ENCODE results near the gene AMPD3.

AMPD3 gene

GRCh38 chr11:10459029-10459970 lies 4.2 kb downstream of the AMPD3 start:
- Histone ChIP-seq H3K27me3 (ENCODE audit: control insufficient read depth, insufficient read depth, low read length, poor library complexity, severe bottlenecking) (no peaks in the 10 kb centered on the region), H3K4me1 (ENCODE audit: control insufficient read depth, insufficient read depth, low read length) (peaks cover 10% of the 10 kb centered on the region), H3K36me3 (ENCODE audit: control insufficient read depth, insufficient read depth, low read length) (no peaks in the 10 kb centered on the region), H3K27ac (ENCODE audit: insufficient read depth, low read depth, low read length, poor library complexity, severe bottlenecking) (no peak overlapping the region), H3K9me3 (ENCODE audit: control insufficient read depth, low read length) (no peaks in the 10 kb centered on the region), H3K4me3 (ENCODE audit: insufficient read depth, low read depth, low read length) (no peak overlapping the region)
- WGBS, 2 experiments = 81 to 83% methylated on average over 7 of the region's 7 CpGs

GRCh38 chr11:10460611-10461275 lies 5.7 kb downstream of the AMPD3 start:
- H3K4me1 ChIP-seq (ENCODE audit: control insufficient read depth, insufficient read depth, low read length) = peaks cover 7% of the 10 kb centered on the region
- no peaks in the 10 kb centered on the region for H3K9me3 ChIP-seq (ENCODE audit: control insufficient read depth, low read length)
- no peaks in the 10 kb centered on the region for H3K27me3 ChIP-seq (ENCODE audit: control insufficient read depth, insufficient read depth, low read length, poor library complexity, severe bottlenecking)
- WGBS, 2 experiments = 87 to 96% methylated on average over 5 of the region's 5 CpGs
- H3K4me3 ChIP-seq (ENCODE audit: insufficient read depth, low read depth, low read length) = no peak overlapping the region
- H3K27ac ChIP-seq (ENCODE audit: insufficient read depth, low read depth, low read length, poor library complexity, severe bottlenecking) = no peak overlapping the region
- no peaks in the 10 kb centered on the region for H3K36me3 ChIP-seq (ENCODE audit: control insufficient read depth, insufficient read depth, low read length)

- Histone ChIP-seq H3K36me3 (ENCODE audit: control insufficient read depth, insufficient read depth, low read length) (no peaks in the 10 kb centered on the region), H3K27ac (ENCODE audit: insufficient read depth, low read depth, low read length, poor library complexity, severe bottlenecking) (no peak overlapping the region), H3K27me3 (ENCODE audit: control insufficient read depth, insufficient read depth, low read length, poor library complexity, severe bottlenecking) (no peaks in the 10 kb centered on the region), H3K4me3 (ENCODE audit: insufficient read depth, low read depth, low read length) (no peak overlapping the region), H3K9me3 (ENCODE audit: control insufficient read depth, low read length) (no peaks in the 10 kb centered on the region), H3K4me1 (ENCODE audit: control insufficient read depth, insufficient read depth, low read length) (peaks cover 5% of the 10 kb centered on the region)
- 95 to 96% methylated on average over 9 of the region's 9 CpGs for WGBS, 2 experiments
These were observed 6.3 kb downstream of the AMPD3 start for GRCh38 chr11:10461276-10461790.

GRCh38 chr11:10462746-10463300 lies 7.8 kb downstream of the AMPD3 start:
- H3K4me1 ChIP-seq (ENCODE audit: control insufficient read depth, insufficient read depth, low read length) = no peaks in the 10 kb centered on the region
- H3K27me3 ChIP-seq (ENCODE audit: control insufficient read depth, insufficient read depth, low read length, poor library complexity, severe bottlenecking) = no peaks in the 10 kb centered on the region
- H3K27ac ChIP-seq (ENCODE audit: insufficient read depth, low read depth, low read length, poor library complexity, severe bottlenecking) = no peak overlapping the region
- 95 to 96% methylated on average over 5 of the region's 5 CpGs for WGBS, 2 experiments
- no peak overlapping the region for H3K4me3 ChIP-seq (ENCODE audit: insufficient read depth, low read depth, low read length)
- H3K36me3 ChIP-seq (ENCODE audit: control insufficient read depth, insufficient read depth, low read length) = no peaks in the 10 kb centered on the region
- H3K9me3 ChIP-seq (ENCODE audit: control insufficient read depth, low read length) = no peaks in the 10 kb centered on the region

GRCh38 chr11:10473371-10473770 lies 18.3 kb downstream of the AMPD3 start:
- Histone ChIP-seq H3K36me3 (ENCODE audit: control insufficient read depth, insufficient read depth, low read length) (no peaks in the 10 kb centered on the region), H3K4me1 (ENCODE audit: control insufficient read depth, insufficient read depth, low read length) (no peaks in the 10 kb centered on the region), H3K27me3 (ENCODE audit: control insufficient read depth, insufficient read depth, low read length, poor library complexity, severe bottlenecking) (no peaks in the 10 kb centered on the region), H3K4me3 (ENCODE audit: insufficient read depth, low read depth, low read length) (no peak overlapping the region), H3K9me3 (ENCODE audit: control insufficient read depth, low read length) (no peaks in the 10 kb centered on the region), H3K27ac (ENCODE audit: insufficient read depth, low read depth, low read length, poor library complexity, severe bottlenecking) (no peak overlapping the region)
- 90 to 93% methylated on average over 4 of the region's 4 CpGs for WGBS, 2 experiments

- H3K9me3 ChIP-seq (ENCODE audit: control insufficient read depth, low read length) = no peaks in the 10 kb centered on the region
- WGBS, 2 experiments = 92 to 96% methylated on average over 2 of the region's 2 CpGs
- no peaks in the 10 kb centered on the region for H3K36me3 ChIP-seq (ENCODE audit: control insufficient read depth, insufficient read depth, low read length)
- no peaks in the 10 kb centered on the region for H3K4me1 ChIP-seq (ENCODE audit: control insufficient read depth, insufficient read depth, low read length)
- H3K4me3 ChIP-seq (ENCODE audit: insufficient read depth, low read depth, low read length) = no peak overlapping the region
- H3K27me3 ChIP-seq (ENCODE audit: control insufficient read depth, insufficient read depth, low read length, poor library complexity, severe bottlenecking) = no peaks in the 10 kb centered on the region
- H3K27ac ChIP-seq (ENCODE audit: insufficient read depth, low read depth, low read length, poor library complexity, severe bottlenecking) = no peak overlapping the region
These were observed 19.5 kb downstream of the AMPD3 start for GRCh38 chr11:10474551-10474950.

GRCh38 chr11:10476342-10476741 lies 21.3 kb downstream of the AMPD3 start:
- no peaks in the 10 kb centered on the region for H3K27me3 ChIP-seq (ENCODE audit: control insufficient read depth, insufficient read depth, low read length, poor library complexity, severe bottlenecking)
- H3K9me3 ChIP-seq (ENCODE audit: control insufficient read depth, low read length) = no peaks in the 10 kb centered on the region
- H3K27ac ChIP-seq (ENCODE audit: insufficient read depth, low read depth, low read length, poor library complexity, severe bottlenecking) = no peak overlapping the region
- no peaks in the 10 kb centered on the region for H3K36me3 ChIP-seq (ENCODE audit: control insufficient read depth, insufficient read depth, low read length)
- WGBS, 2 experiments = 90 to 98% methylated on average over 1 of the region's 1 CpG
- H3K4me3 ChIP-seq (ENCODE audit: insufficient read depth, low read depth, low read length) = no peak overlapping the region
- H3K4me1 ChIP-seq (ENCODE audit: control insufficient read depth, insufficient read depth, low read length) = no peaks in the 10 kb centered on the region

- H3K4me3 ChIP-seq (ENCODE audit: insufficient read depth, low read depth, low read length) = no peak overlapping the region
- H3K9me3 ChIP-seq (ENCODE audit: control insufficient read depth, low read length) = no peaks in the 10 kb centered on the region
- H3K27me3 ChIP-seq (ENCODE audit: control insufficient read depth, insufficient read depth, low read length, poor library complexity, severe bottlenecking) = no peaks in the 10 kb centered on the region
- no peaks in the 10 kb centered on the region for H3K36me3 ChIP-seq (ENCODE audit: control insufficient read depth, insufficient read depth, low read length)
- no peak overlapping the region for H3K27ac ChIP-seq (ENCODE audit: insufficient read depth, low read depth, low read length, poor library complexity, severe bottlenecking)
- WGBS, 2 experiments = 93 to 94% methylated on average over 5 of the region's 5 CpGs
- H3K4me1 ChIP-seq (ENCODE audit: control insufficient read depth, insufficient read depth, low read length) = no peaks in the 10 kb centered on the region
These were observed 22.0 kb downstream of the AMPD3 start for GRCh38 chr11:10476927-10477689.

- H3K9me3 ChIP-seq (ENCODE audit: control insufficient read depth, low read length) = no peaks in the 10 kb centered on the region
These were observed 22.6 kb downstream of the AMPD3 start for GRCh38 chr11:10477690-10478046.

More at GRCh38 chr11:10477690-10478046, 22.6 kb downstream of the AMPD3 start:
- H3K4me3 ChIP-seq (ENCODE audit: insufficient read depth, low read depth, low read length) = no peak overlapping the region
- no peak overlapping the region for H3K27ac ChIP-seq (ENCODE audit: insufficient read depth, low read depth, low read length, poor library complexity, severe bottlenecking)
- no peaks in the 10 kb centered on the region for H3K36me3 ChIP-seq (ENCODE audit: control insufficient read depth, insufficient read depth, low read length)
- H3K27me3 ChIP-seq (ENCODE audit: control insufficient read depth, insufficient read depth, low read length, poor library complexity, severe bottlenecking) = no peaks in the 10 kb centered on the region
- H3K4me1 ChIP-seq (ENCODE audit: control insufficient read depth, insufficient read depth, low read length) = no peaks in the 10 kb centered on the region
- 85 to 87% methylated on average over 8 of the region's 8 CpGs for WGBS, 2 experiments

Measured in ectodermal cell (in vitro differentiated cells).